ENCODE results near the gene SLC35F4. TPM values are rescaled to one million over a fixed set of nuclear protein-coding genes. Genes with fewer than 3 reads are reported as not detected.

Gene SLC35F4
- total and polyA plus RNA-seq, 10 donors, result not detected

DNA sequence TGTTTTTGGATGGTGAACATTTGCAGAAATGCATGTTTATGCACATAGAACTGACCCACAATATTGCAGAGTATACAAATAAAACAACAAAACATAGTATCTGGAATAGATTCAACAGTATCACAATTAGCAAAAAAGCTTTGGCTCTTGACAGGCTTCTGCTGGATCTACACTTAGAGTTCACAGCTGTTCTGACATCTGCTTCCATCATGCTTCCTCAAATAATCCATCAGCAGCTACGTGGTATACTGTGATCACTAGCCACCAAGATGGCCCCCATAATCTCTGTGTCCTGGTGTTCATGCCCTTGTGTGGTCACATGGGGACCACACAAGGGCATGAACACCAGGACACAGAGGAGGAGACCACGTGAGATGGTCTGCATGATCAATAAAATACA is 205.7 kb downstream of the SLC35F4 start:
- no peaks in the 10 kb centered on the region for H3K36me3 ChIP-seq
- no peak overlapping the region for H3K4me3 ChIP-seq
- H3K27ac ChIP-seq, result no peak overlapping the region
- H3K27me3 ChIP-seq (replicated peaks in 1 of 7), result peaks cover 0 to 4% (median 0%) of the 10 kb centered on the region in 7 donors
- H3K4me1 ChIP-seq, result no peaks in the 10 kb centered on the region
- WGBS, 5 donors, result 17 to 66% (median 50%) methylated on average over 2 of the region's 2 CpGs
- DNase-seq, result no peak
- TF ChIP-seq, protein P1, sequence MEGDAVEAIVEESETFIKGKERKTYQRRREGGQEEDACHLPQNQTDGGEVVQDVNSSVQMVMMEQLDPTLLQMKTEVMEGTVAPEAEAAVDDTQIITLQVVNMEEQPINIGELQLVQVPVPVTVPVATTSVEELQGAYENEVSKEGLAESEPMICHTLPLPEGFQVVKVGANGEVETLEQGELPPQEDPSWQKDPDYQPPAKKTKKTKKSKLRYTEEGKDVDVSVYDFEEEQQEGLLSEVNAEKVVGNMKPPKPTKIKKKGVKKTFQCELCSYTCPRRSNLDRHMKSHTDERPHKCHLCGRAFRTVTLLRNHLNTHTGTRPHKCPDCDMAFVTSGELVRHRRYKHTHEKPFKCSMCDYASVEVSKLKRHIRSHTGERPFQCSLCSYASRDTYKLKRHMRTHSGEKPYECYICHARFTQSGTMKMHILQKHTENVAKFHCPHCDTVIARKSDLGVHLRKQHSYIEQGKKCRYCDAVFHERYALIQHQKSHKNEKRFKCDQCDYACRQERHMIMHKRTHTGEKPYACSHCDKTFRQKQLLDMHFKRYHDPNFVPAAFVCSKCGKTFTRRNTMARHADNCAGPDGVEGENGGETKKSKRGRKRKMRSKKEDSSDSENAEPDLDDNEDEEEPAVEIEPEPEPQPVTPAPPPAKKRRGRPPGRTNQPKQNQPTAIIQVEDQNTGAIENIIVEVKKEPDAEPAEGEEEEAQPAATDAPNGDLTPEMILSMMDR (IDR thresholded peaks at IDR 0.05 in 8 of 11, conservative IDR thresholded peaks at IDR 0.05 in 3 of 11), result no peak
- TF ChIP-seq POLR2A (IDR thresholded peaks at IDR 0.05), result no peak
- no peak for TF ChIP-seq POLR2AphosphoS5 (IDR thresholded peaks at IDR 0.05)
- intact Hi-C loops (cut with DNase I; ENCODE audit: low total_unique reads), result no loop called here
- peaks cover 0 to 33% (median 4%) of the 10 kb centered on the region in 8 donors for H3K9me3 ChIP-seq

DNA sequence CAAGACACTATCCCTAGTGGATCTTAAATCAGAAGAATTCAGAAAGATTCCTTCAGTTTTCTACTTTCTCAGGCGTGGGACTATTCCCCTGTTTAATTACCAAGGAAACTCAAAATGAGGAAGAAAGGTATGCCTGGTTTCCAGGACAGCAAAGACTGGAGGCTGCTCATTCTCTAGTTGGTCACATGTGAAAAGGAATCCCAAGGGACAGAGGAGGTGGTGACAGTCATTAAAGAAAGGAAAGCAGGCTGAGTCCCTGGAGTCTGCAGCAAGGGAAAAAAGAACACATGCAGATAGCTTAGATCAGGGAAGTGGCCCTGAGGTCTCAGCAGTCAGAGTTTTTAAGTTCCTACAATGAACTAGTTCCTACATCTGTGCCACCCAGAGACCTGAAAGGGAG is 206.8 kb downstream of the SLC35F4 start:
- H3K36me3 ChIP-seq, result no peaks in the 10 kb centered on the region
- H3K27me3 ChIP-seq (replicated peaks in 1 of 7), result peaks cover 0 to 4% (median 0%) of the 10 kb centered on the region in 7 donors
- DNase-seq, result no peak
- 64 to 74% (median 67%) methylated on average over 1 of the region's 1 CpG for WGBS, 5 donors
- intact Hi-C loops (cut with DNase I; ENCODE audit: low total_unique reads), result no loop called here
- H3K4me1 ChIP-seq, result no peaks in the 10 kb centered on the region
- TF ChIP-seq, protein P1 (IDR thresholded peaks at IDR 0.05 in 8 of 11, conservative IDR thresholded peaks at IDR 0.05 in 3 of 11), result no peak
- no peak for TF ChIP-seq POLR2A (IDR thresholded peaks at IDR 0.05)
- TF ChIP-seq POLR2AphosphoS5 (IDR thresholded peaks at IDR 0.05), result no peak
- peaks cover 0 to 28% (median 4%) of the 10 kb centered on the region in 8 donors for H3K9me3 ChIP-seq
- H3K27ac ChIP-seq, result no peak overlapping the region
- no peak overlapping the region for H3K4me3 ChIP-seq

DNA sequence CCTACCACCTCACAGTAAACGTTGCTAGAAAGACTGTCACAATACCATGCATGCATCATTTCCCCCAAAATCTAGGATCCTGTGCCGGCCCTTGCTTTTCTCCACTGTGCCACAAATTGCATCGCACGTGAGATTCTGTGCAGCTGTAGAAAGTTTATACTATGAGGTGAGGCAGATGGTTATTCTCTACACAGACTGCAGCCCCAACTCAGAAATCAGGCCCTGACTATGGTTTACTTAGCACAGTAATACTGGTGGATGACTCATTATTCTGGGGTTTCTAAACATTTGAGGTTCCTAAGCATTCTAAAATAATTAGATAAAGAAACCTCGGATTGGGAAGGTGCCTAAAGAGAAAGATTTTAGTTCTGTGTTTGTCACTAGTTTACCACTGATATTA is 208.4 kb downstream of the SLC35F4 start:
- 62 to 75% (median 67%) methylated on average over 5 of the region's 5 CpGs for WGBS, 5 donors
- Histone ChIP-seq H3K4me3 (no peak overlapping the region), H3K36me3 (no peaks in the 10 kb centered on the region), H3K27ac (no peak overlapping the region), H3K27me3 (replicated peaks in 1 of 7) (peaks cover 0 to 4% (median 0%) of the 10 kb centered on the region in 7 donors), H3K9me3 (peaks cover 0 to 14% (median 2%) of the 10 kb centered on the region in 8 donors), H3K4me1 (no peaks in the 10 kb centered on the region)
- TF ChIP-seq, protein P1 (IDR thresholded peaks at IDR 0.05 in 8 of 11, conservative IDR thresholded peaks at IDR 0.05 in 3 of 11), result no peak
- TF ChIP-seq POLR2AphosphoS5 (IDR thresholded peaks at IDR 0.05) (no peak), POLR2A (IDR thresholded peaks at IDR 0.05) (no peak)
- DNase-seq, result no peak
- intact Hi-C loops (cut with DNase I; ENCODE audit: low total_unique reads), result no loop called here

- DNase-seq, result no peak
- H3K4me1 ChIP-seq, result no peaks in the 10 kb centered on the region
- H3K4me3 ChIP-seq, result no peak overlapping the region
- H3K9me3 ChIP-seq, result peaks cover 0 to 8% (median 0%) of the 10 kb centered on the region in 8 donors
- no peaks in the 10 kb centered on the region for H3K36me3 ChIP-seq
- TF ChIP-seq POLR2A (IDR thresholded peaks at IDR 0.05), result no peak
- peaks cover 0 to 4% (median 0%) of the 10 kb centered on the region in 7 donors for H3K27me3 ChIP-seq (replicated peaks in 1 of 7)
- H3K27ac ChIP-seq, result no peak overlapping the region
- intact Hi-C loops (cut with DNase I; ENCODE audit: low total_unique reads), result no loop called here
- WGBS, 5 donors, result 55 to 72% (median 62%) methylated on average over 3 of the region's 3 CpGs
These were observed 209.0 kb downstream of the SLC35F4 start for GRCh38 chr14:57656853-57657252.

- TF ChIP-seq POLR2AphosphoS5 (IDR thresholded peaks at IDR 0.05) (no peak), POLR2A (IDR thresholded peaks at IDR 0.05) (no peak)
- TF ChIP-seq, protein P1 (IDR thresholded peaks at IDR 0.05 in 8 of 11, conservative IDR thresholded peaks at IDR 0.05 in 3 of 11), result no peak
- intact Hi-C loops (cut with DNase I; ENCODE audit: low total_unique reads), result no loop called here
- Histone ChIP-seq H3K27ac (no peak overlapping the region), H3K36me3 (no peaks in the 10 kb centered on the region), H3K27me3 (replicated peaks in 1 of 7) (peaks cover 0 to 4% (median 0%) of the 10 kb centered on the region in 7 donors), H3K9me3 (no peaks in the 10 kb centered on the region), H3K4me1 (no peaks in the 10 kb centered on the region), H3K4me3 (no peak overlapping the region)
- DNase-seq, result no peak
These were observed 213.1 kb downstream of the SLC35F4 start for GRCh38 chr14:57652769-57653168.
